PC-9 (cell line): Measurements from ENCODE around the gene DLG2. TPM values are rescaled to one million over a fixed set of nuclear protein-coding genes. Genes with fewer than 3 reads are reported as not detected.

Source experiments
- BruUV-seq: library from RNA; stranded (reverse); fragments of 400-500 nt; replicated peaks from 2 replicates; lab custom pipeline; 2021; lab: Mats Ljungman, UMichigan
- CTCF ChIA-PET: fragments of 300-600 bp; sonication (Branson Sonifier 250); formaldehyde crosslinking; loops from one replicate; lab custom pipeline; 2022; ENCODE audit warnings: antibody characterized with exemption; lab: Charles Lee
- POLR2A ChIA-PET: fragments of 300-600 bp; sonication (Branson Sonifier 250); formaldehyde crosslinking; loops from one replicate; lab custom pipeline; 2022; ENCODE audit warnings: antibody characterized with exemption; ENCODE audit not compliant: unreplicated experiment; lab: Charles Lee
- DNase-seq, 2 experiments: peaks; one replicate each; pipeline versions ENCODE4 v3.0.0 to v3.0.0-alpha.2; 2015 to 2022; ENCODE audit warnings: mixed read lengths in 1 of 2
- H2AFZ ChIP-seq: fragments of 200-600 bp; sonication (generic); 2 replicates; pipeline ENCODE4 v1.8.1; 2017; ENCODE audit warnings: antibody characterized with exemption
- H3F3A ChIP-seq: fragments of 200-600 bp; sonication (generic); 2 replicates; pipeline ENCODE4 v1.8.1; 2017; ENCODE audit warnings: antibody characterized with exemption, mild to moderate bottlenecking, low read depth; ENCODE audit not compliant: insufficient read depth
- H3K27ac ChIP-seq: fragments of 200-600 bp; sonication (generic); 2 replicates; pipeline ENCODE4 v1.6.1; 2016; ENCODE audit warnings: mixed run types
- H3K27me3 ChIP-seq: fragments of 200-600 bp; sonication (generic); 2 replicates; pipeline ENCODE4 v1.6.1; 2016; ENCODE audit warnings: low read depth, mixed run types; ENCODE audit not compliant: insufficient read depth
- H3K36me3 ChIP-seq: fragments of 200-600 bp; sonication (generic); 2 replicates; pipeline ENCODE4 v1.6.1; 2016; ENCODE audit warnings: low read depth, mixed run types
- H3K4me1 ChIP-seq: fragments of 200-600 bp; sonication (generic); replicated peaks from 2 replicates; pipeline ENCODE4 v1.6.1; 2016; ENCODE audit warnings: mixed run types; ENCODE audit not compliant: insufficient read depth
- H3K4me2 ChIP-seq: fragments of 200-600 bp; sonication (generic); 2 replicates; pipeline ENCODE4 v1.6.1; 2017; ENCODE audit warnings: mixed run types
- H3K4me3 ChIP-seq: fragments of 200-600 bp; sonication (generic); 2 replicates; pipeline ENCODE4 v1.6.1; 2016; ENCODE audit warnings: mixed run types
- H3K79me2 ChIP-seq: fragments of 200-600 bp; sonication (generic); 2 replicates; pipeline ENCODE4 v1.6.1; 2017; ENCODE audit warnings: low read depth, mixed run types
- H3K9me2 ChIP-seq: fragments of 200-600 bp; sonication (generic); 2 replicates; pipeline ENCODE4 v1.8.1; 2017; ENCODE audit warnings: mild to moderate bottlenecking; ENCODE audit not compliant: insufficient read depth
- H3K9me3 ChIP-seq: fragments of 200-600 bp; sonication (generic); 2 replicates; pipeline ENCODE4 v1.8.1; 2016; ENCODE audit warnings: low read depth; ENCODE audit not compliant: insufficient read depth
- H4K20me1 ChIP-seq: fragments of 200-600 bp; sonication (generic); 2 replicates; pipeline ENCODE4 v1.8.1; 2017; ENCODE audit not compliant: insufficient read depth
- CTCF ChIP-seq: fragments of 200-600 bp; sonication (generic); conservative IDR thresholded peaks from 2 replicates; pipeline ENCODE4 v1.6.1; 2017; ENCODE audit warnings: mixed run types, antibody characterized with exemption, mild to moderate bottlenecking, moderate library complexity
- EZH2 ChIP-seq: fragments of 200-600 bp; sonication (generic); IDR thresholded peaks from 2 replicates; pipeline ENCODE4 v1.8.0; 2017; ENCODE audit warnings: antibody characterized with exemption, low read depth
- intact Hi-C: fragments of 100-400 bp; cut with micrococcal nuclease; formaldehyde crosslinking; loops from one replicate; pipeline ENCODE4 v1.10.0; 2022; ENCODE audit not compliant: unreplicated experiment
- total RNA-seq: library from RNA; stranded (reverse); gene quantifications from 2 replicates; pipeline ENCODE4 v1.2.3, GENCODE V29; 2021

DLG2 gene
- total RNA-seq, 1 experiment from 2014 or later, result 6.4 TPM

- Histone ChIP-seq H3K36me3 (no peaks in the 10 kb centered on the region), H2AFZ (no peak overlapping the region), H4K20me1 (no peaks in the 10 kb centered on the region; the same call in 1 of the 2 replicates), H3K9me3 (no peaks in the 10 kb centered on the region), H3K27me3 (no peaks in the 10 kb centered on the region), H3K79me2 (no peaks in the 10 kb centered on the region), H3K4me1 (no peaks in the 10 kb centered on the region), H3K4me2 (no peak overlapping the region), H3K9me2 (no peaks in the 10 kb centered on the region), H3K27ac (no peak overlapping the region), H3F3A (no peaks in the 10 kb centered on the region), H3K4me3 (no peak overlapping the region)
- no peak for DNase-seq
- intact Hi-C loops, result no loop called here
- ChIA-PET CTCF (no interaction called here), POLR2A (no interaction called here)
- TF ChIP-seq CTCF, result no peak
- no peak for TF ChIP-seq EZH2
- no TSS peak for BruUV-seq
Measured at GRCh38 chr11:84241343-84242131, 1385.6 kb downstream of the DLG2 start.

GRCh38 chr11:84240847-84241246 lies 1386.3 kb downstream of the DLG2 start:
- no TSS peak for BruUV-seq
- no peak overlapping the region for H2AFZ ChIP-seq
- no peak overlapping the region for H3K4me2 ChIP-seq
- ChIA-PET POLR2A (no interaction called here), CTCF (no interaction called here)
- intact Hi-C loops, result no loop called here
- H3K27ac ChIP-seq, result no peak overlapping the region
- TF ChIP-seq EZH2, result no peak
- no peak for TF ChIP-seq CTCF
- no peaks in the 10 kb centered on the region for H3K79me2 ChIP-seq
- no peaks in the 10 kb centered on the region for H3K9me3 ChIP-seq
- H3K4me3 ChIP-seq, result no peak overlapping the region
- H3F3A ChIP-seq, result no peaks in the 10 kb centered on the region
- no peaks in the 10 kb centered on the region for H3K36me3 ChIP-seq
- DNase-seq, result no peak
- no peaks in the 10 kb centered on the region for H3K27me3 ChIP-seq
- no peaks in the 10 kb centered on the region for H3K4me1 ChIP-seq
- H3K9me2 ChIP-seq, result no peaks in the 10 kb centered on the region
- no peaks in the 10 kb centered on the region; the same call in 1 of the 2 replicates for H4K20me1 ChIP-seq

- H3K27me3 ChIP-seq, result no peaks in the 10 kb centered on the region
- ChIA-PET CTCF (no interaction called here), POLR2A (no interaction called here)
- H3K27ac ChIP-seq, result no peak overlapping the region
- no peaks in the 10 kb centered on the region for H3K9me3 ChIP-seq
- no TSS peak for BruUV-seq
- H2AFZ ChIP-seq, result no peak overlapping the region
- H4K20me1 ChIP-seq, result no peaks in the 10 kb centered on the region
- TF ChIP-seq EZH2 (no peak), CTCF (no peak)
- no peaks in the 10 kb centered on the region for H3K4me1 ChIP-seq
- no peaks in the 10 kb centered on the region for H3K36me3 ChIP-seq
- intact Hi-C loops, result no loop called here
- no peak overlapping the region for H3K4me2 ChIP-seq
- H3F3A ChIP-seq, result no peaks in the 10 kb centered on the region
- H3K9me2 ChIP-seq, result no peaks in the 10 kb centered on the region
- no peak overlapping the region for H3K4me3 ChIP-seq
- no peak for DNase-seq
- H3K79me2 ChIP-seq, result no peaks in the 10 kb centered on the region
Measured at GRCh38 chr11:84236436-84236835, 1390.7 kb downstream of the DLG2 start.
